Neuron (in vitro differentiated cells): ENCODE data around the gene BICDL1.

Experiments used
- H2AFZ ChIP-seq: one replicate; pipeline ENCODE4 v1.6.1; 2013; ENCODE audit warnings: low read depth, mild to moderate bottlenecking, inconsistent platforms, low read length, moderate library complexity
- H3K27me3 ChIP-seq: one replicate; pipeline ENCODE4 v1.6.1; 2013; ENCODE audit warnings: low read length; ENCODE audit not compliant: insufficient read depth
- H3K36me3 ChIP-seq: one replicate; pipeline ENCODE4 v1.6.1; 2013; ENCODE audit warnings: low read length; ENCODE audit not compliant: insufficient read depth
- H3K4me1 ChIP-seq: one replicate; pipeline ENCODE4 v1.6.1; 2013; ENCODE audit warnings: low read length; ENCODE audit not compliant: insufficient read depth
- H3K4me3 ChIP-seq: 2 replicates; pipeline ENCODE4 v1.5.1; 2013; ENCODE audit warnings: mild to moderate bottlenecking, low read length, moderate library complexity
- H3K9me3 ChIP-seq: one replicate; pipeline ENCODE4 v1.6.1; 2013; ENCODE audit warnings: low read length

Gene BICDL1

DNA sequence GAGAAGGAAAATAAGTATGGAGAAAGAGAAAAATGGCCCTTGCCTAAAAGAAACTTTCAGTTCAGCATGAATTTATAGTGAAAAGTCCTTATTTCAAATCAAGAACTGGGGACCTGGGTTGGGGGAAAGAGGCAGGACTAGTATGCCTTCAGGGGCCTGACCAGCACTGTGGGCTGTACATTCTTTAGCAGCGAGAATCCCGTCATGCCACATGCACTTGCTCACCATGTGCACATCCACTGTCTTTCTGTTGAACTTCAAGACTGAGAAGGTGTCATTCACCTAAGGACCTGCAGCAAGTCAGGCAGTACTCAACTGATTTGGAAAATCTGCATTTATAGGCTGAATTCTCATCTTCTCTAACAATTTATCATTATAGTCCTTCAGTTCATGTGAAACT, 77.3 kb downstream of the BICDL1 start:
- Histone ChIP-seq H2AFZ (no peak overlapping the region), H3K4me3 (no peak overlapping the region), H3K27me3 (no peaks in the 10 kb centered on the region), H3K9me3 (no peaks in the 10 kb centered on the region), H3K4me1 (peaks cover 12% of the 10 kb centered on the region), H3K36me3 (no peaks in the 10 kb centered on the region)

DNA sequence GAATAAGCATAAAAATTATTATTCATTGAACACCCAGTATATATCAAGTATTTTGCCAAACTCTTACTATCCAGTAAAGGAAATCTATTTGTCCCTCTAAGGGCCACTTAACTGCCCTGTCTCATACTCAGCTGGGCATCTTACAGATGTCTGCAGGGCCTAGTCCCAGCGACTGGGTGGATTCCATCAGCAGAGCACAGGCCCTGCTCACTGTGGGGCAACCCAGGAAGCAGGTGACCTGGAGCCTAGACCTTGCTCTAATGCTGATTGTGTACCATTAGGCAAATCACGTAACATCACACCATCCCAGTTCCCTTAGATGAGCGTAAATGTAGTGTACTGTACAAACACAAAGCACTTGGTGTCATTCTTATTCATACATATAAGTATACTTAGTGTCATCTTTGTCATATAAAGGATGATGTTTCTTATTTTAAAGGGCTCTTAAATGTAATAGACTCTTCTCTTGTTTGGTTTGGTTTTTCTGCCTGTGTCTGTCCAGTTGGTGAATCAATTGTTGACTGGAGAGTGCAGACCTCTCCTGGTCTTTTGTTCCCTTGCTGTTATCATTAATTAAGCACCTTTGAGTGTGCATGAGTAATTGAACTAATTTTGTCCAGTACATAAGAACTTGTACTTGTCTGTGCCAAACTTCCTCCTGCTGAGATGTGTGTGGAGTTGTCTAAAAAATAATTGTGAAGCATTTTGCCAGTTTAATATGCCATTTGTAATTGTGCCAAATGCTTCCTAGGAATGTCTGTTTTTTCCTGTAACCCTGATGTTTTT, 78.2 kb downstream of the BICDL1 start:
- no peaks in the 10 kb centered on the region for H3K9me3 ChIP-seq

DNA sequence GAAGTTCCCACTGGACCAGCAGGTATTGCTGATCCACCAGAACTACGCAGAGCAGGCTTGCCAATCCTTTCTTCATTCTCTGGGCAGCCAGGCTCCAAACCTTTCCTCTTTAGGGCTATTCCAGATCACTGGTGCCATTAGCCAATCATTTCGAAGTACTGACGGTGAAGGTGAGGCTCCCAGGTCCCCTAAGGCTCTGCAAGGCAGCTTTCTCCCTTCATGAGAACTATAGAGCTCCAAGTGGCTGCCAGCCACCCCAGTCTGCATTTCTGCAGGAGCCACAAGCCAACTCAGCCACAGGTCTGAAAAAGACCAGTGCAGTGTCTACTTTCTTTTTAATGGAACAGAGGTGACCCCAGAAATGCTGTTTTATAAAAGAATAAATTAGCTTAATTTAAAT, 78.9 kb downstream of the BICDL1 start:
- Histone ChIP-seq H3K4me1 (peaks cover 11% of the 10 kb centered on the region), H3K9me3 (no peaks in the 10 kb centered on the region), H3K27me3 (no peaks in the 10 kb centered on the region), H2AFZ (no peak overlapping the region), H3K4me3 (no peak overlapping the region), H3K36me3 (no peaks in the 10 kb centered on the region)

More for the DNA sequence above, 78.2 kb downstream of the BICDL1 start:
- H3K36me3 ChIP-seq = no peaks in the 10 kb centered on the region
- H3K27me3 ChIP-seq = no peaks in the 10 kb centered on the region
- H3K4me3 ChIP-seq = no peak overlapping the region
- H2AFZ ChIP-seq = no peak overlapping the region
- peaks cover 12% of the 10 kb centered on the region for H3K4me1 ChIP-seq

DNA sequence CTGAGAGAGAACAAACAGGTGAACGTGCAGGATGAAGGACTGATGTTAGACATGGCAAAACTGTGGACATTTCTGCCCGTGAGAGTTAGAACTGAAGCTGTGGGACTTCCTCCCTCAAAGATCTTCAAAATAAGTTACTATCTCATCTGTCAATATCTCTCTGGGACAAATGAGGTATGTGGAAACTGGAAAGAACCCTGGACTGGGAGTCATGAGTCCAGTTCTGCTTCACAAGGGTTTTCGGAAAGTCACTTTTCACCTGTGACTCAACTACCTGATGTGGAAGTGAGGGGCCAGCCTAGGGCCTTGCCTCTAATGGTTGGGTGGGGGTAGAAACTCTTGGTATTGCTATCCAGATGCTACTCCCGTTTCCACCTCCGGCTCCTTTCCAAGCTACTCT, 80.2 kb downstream of the BICDL1 start:
- no peaks in the 10 kb centered on the region for H3K9me3 ChIP-seq
- H3K4me1 ChIP-seq = peaks cover under 1% of the 10 kb centered on the region
- no peak overlapping the region for H3K4me3 ChIP-seq
- no peak overlapping the region for H2AFZ ChIP-seq
- no peaks in the 10 kb centered on the region for H3K36me3 ChIP-seq
- no peaks in the 10 kb centered on the region for H3K27me3 ChIP-seq

DNA sequence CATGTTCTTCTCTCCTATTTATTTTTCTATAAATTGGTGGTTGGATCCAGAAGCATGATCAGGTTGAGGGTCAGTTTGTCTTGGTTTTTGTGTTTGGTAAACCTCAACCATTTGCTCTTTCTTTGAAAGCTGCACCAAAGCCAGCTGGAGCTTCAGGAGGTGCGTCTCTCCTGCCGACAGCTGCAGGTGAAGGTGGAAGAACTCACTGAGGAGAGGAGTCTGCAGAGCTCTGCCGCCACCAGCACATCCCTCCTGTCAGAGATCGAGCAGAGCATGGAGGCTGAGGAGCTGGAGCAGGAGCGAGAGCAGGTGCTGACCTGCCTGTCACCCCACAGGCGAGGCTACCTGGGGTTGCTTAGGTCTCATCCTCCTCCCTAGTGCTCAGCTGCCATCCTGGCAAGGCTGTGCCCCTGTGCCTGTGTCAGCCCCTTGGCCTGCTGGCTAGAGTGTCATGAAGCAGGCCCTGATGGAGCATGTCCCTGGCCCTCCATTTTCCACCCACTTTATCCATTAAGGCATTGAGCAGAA, 82.5 kb downstream of the BICDL1 start:
- Histone ChIP-seq H3K27me3 (no peaks in the 10 kb centered on the region), H3K9me3 (peaks cover 2% of the 10 kb centered on the region), H3K4me3 (no peak overlapping the region)

DNA sequence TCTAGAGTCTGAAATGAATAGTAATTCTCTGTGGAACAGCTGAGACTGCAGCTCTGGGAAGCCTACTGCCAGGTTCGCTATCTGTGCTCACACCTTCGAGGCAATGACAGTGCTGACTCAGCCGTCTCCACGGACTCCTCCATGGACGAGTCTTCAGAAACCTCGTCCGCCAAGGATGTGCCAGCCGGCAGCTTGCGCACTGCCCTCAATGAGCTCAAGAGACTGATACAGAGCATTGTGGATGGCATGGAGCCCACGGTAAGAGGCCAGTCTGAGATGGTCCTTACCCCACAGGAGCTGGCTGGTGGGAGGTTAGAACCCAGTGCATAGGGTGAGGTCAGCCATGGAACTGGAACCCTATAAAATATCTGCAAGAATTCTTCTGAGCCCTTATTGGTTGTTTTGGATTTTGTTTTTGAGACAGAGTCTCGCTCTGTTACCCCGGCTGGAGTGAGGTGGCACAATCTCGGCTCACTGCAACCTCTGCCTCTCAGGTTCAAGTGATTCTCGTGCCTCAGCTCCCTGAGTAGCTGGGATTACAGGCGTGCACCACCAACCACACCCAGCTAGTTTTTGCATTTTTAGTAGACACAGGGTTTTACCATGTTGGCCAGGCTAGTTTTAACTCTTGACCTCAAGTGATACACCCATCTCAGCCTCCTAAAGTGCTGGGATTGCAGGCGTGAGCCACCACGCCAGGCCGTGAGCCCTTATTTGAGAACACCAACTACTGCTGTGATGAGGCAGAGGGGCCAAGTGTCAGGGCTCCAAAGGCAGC, 83.6 kb downstream of the BICDL1 start:
- Histone ChIP-seq H3K36me3 (no peaks in the 10 kb centered on the region), H3K4me3 (no peak overlapping the region), H3K27me3 (no peaks in the 10 kb centered on the region), H2AFZ (no peak overlapping the region), H3K4me1 (no peaks in the 10 kb centered on the region), H3K9me3 (peaks cover 4% of the 10 kb centered on the region)

More for the DNA sequence above, 82.5 kb downstream of the BICDL1 start:
- no peaks in the 10 kb centered on the region for H3K4me1 ChIP-seq
- H2AFZ ChIP-seq = no peak overlapping the region
- no peaks in the 10 kb centered on the region for H3K36me3 ChIP-seq

DNA sequence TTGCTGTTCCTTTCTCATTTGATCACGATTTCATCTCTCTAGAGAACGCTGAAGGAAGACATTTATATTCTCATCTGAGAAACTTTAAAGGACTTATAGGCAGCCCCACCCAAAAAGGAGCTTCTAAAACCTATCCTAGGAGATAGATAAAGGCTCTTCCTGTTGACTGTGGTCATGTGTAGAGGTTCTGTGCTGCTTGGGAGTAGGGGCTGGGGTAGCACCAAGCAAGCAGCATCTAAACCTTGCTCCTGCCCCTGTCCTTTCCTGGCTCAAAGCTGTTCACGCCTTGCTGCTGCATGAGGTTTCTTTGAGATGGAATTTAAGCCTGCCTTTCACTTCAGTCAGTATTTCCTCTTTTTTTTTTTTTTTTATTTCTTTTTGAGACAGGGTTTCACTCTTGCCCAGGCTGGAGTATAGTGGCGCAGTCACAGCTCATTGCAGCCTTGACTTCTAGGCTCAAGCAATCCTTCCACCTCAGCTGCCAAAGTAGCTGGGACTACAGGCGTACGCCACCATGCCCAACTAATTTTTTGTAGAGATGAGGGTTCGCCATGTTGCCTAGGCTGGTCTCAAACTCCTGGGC, 86.1 kb downstream of the BICDL1 start:
- no peaks in the 10 kb centered on the region for H3K36me3 ChIP-seq
- H3K27me3 ChIP-seq = no peaks in the 10 kb centered on the region
- H3K4me1 ChIP-seq = no peaks in the 10 kb centered on the region
- peaks cover 4% of the 10 kb centered on the region for H3K9me3 ChIP-seq
- H3K4me3 ChIP-seq = no peak overlapping the region
- H2AFZ ChIP-seq = no peak overlapping the region

DNA sequence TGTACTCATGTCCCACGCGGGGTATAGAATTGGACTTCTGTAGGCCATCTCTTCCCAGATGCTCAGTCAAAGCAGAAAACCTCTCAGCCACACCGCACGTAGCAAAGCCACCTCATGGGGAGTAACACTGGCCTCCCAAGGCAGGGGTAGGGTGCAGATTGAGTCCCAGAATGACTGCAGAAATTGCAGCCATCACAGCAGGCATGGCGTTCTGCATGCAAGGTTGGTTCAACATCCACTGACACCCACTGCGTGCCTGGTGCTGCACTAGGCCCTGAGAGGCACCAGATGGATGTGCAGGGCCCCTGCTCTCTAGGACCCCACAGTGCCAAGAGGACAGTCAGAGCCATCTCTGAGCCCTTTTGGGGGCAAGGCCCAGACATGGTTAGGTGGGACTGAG, 87.6 kb downstream of the BICDL1 start:
- Histone ChIP-seq H3K27me3 (no peaks in the 10 kb centered on the region), H3K36me3 (no peaks in the 10 kb centered on the region), H2AFZ (no peak overlapping the region), H3K4me3 (no peak overlapping the region), H3K9me3 (peaks cover 4% of the 10 kb centered on the region), H3K4me1 (no peaks in the 10 kb centered on the region)

DNA sequence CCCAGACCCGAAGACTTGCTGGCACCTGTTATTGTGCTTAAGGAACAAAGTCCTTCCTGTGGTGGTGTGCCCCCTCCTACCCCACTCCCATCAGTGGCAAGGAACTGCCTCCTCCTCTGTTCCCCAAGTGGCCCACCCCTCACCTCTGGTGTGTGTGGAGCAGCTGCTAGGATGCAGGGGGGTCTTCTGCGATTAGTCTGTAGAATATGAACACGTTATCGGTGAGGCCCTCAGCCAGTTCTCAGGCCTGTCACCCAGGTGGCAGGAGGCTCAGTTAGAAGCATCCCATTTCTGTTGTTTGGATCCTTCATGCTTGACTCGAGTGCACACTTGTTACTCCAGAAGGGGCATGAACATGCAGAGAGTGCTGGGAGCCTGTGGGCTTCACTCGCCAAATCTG, 88.2 kb downstream of the BICDL1 start:
- no peak overlapping the region for H2AFZ ChIP-seq
- no peak overlapping the region for H3K4me3 ChIP-seq
- no peaks in the 10 kb centered on the region for H3K27me3 ChIP-seq
- H3K9me3 ChIP-seq = peaks cover 4% of the 10 kb centered on the region
- no peaks in the 10 kb centered on the region for H3K36me3 ChIP-seq
- H3K4me1 ChIP-seq = no peaks in the 10 kb centered on the region

DNA sequence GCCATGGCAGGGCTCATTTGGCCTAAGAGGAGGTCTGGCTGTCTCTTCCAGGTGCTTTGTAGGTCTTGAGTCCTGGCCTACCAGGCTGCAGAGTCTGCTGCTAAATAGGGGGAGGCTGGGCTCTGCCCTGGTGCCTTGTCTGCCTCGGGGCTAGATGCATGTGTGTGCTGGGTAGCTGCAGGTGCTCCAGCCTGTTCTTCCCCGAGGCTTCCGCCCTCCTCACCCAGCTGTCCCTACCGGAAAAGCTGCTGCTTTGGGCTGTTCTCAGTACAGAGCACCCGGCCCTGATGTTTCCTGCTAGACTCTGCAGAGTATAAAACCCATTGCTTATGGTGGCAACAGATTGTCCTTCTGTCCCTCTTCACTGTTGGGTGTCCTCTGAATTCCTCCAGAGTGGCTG, 89.8 kb downstream of the BICDL1 start:
- Histone ChIP-seq H2AFZ (no peak overlapping the region), H3K4me1 (no peaks in the 10 kb centered on the region), H3K4me3 (no peak overlapping the region), H3K36me3 (no peaks in the 10 kb centered on the region), H3K27me3 (no peaks in the 10 kb centered on the region), H3K9me3 (peaks cover 4% of the 10 kb centered on the region)

DNA sequence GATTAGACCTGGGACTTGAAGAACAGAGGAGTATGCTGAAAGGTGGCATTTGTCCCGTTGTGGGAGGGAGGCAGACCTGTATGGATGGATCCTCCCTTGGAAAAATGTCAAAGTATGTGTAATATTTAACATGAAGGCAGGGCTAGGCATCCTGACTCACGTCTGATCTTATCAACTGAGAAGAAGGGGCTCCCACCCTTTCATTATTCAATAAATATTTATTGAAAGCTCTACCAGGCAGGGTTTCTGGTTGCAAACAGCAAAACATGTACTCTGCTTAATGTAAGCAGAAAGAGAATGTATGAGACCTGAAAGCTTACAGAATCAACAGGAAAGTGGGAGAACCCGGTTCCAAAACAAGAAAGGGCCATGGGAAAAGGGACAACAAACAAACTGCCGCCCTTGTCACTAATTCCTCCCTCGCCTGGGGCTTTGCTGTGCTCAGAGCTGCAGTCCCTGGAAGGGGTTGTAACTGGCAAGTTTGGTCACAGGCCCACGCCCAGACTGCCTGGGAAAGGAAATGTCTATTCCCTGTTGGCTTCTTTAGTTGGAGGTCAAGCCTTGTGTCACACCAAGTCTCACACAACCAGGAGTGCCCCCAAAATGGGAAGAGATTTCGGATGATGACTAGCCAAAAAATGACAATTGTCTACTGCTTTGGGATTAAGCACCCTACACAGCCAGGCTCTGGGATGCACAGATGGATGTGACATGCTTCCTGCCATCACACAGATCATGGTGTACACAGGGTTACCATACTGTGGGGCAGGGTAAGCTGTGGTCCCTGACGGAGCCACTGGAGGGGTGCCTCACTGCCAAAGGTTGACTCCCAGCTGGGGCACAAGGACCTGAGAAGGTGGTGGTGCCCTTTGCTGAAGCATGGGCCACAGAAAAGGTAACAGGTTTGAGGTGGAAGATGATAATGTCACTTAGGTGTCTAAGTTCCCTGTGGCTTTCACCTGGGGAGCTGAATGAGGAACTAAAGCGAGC, 90.7 kb downstream of the BICDL1 start:
- Histone ChIP-seq H3K4me1 (no peaks in the 10 kb centered on the region), H3K4me3 (no peak overlapping the region), H3K9me3 (peaks cover 4% of the 10 kb centered on the region), H3K27me3 (no peaks in the 10 kb centered on the region), H2AFZ (no peak overlapping the region), H3K36me3 (no peaks in the 10 kb centered on the region)

DNA sequence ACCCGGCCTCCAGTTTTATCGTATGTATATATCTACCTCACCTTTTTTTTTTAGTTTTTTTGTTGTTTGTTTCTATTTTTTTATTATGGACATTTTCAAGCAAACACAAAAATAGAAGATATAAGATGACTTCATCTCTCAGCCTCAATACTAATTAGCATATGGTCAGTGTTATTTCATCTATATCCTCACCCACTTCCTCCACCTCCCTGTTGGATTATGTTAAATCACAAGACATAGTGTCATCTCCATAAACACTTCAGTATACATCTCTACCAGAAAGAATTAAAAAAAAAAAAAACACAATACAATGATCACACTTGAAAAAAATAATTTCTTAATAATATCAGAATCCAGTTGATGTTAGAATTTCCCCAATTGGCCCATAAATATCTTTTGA, 92.6 kb downstream of the BICDL1 start:
- H3K9me3 ChIP-seq = peaks cover 2% of the 10 kb centered on the region
- no peak overlapping the region for H2AFZ ChIP-seq
- H3K36me3 ChIP-seq = no peaks in the 10 kb centered on the region

More for the DNA sequence above, 92.6 kb downstream of the BICDL1 start:
- no peaks in the 10 kb centered on the region for H3K27me3 ChIP-seq
- peaks cover 12% of the 10 kb centered on the region for H3K4me1 ChIP-seq
- H3K4me3 ChIP-seq = no peak overlapping the region
